HG02798 (cell line): ENCODE data around the gene GPR162.
"Not testable (repeated sequence)": the region's sequence is repeated elsewhere in the genome, so short reads cannot be mapped to it uniquely, and the experiment has no call there.

Experiments
- ATAC-seq: cut with Tn5 transposase; IDR thresholded peaks from one replicate; pipeline ENCODE4 v1.9.1; 2021; ENCODE audit warnings: mild to moderate bottlenecking; ENCODE audit not compliant: unreplicated experiment, poor library complexity

GPR162 gene

GRCh38 chr12:6870304-6870703 is 48.7 kb downstream of the GPR162 start:
- not testable (repeated sequence) for ATAC-seq

- ATAC-seq, result no peak
Measured at GRCh38 chr12:6871052-6871957, 49.7 kb downstream of the GPR162 start.

GRCh38 chr12:6872073-6873048 is 50.7 kb downstream of the GPR162 start:
- peak; percentile 21 for ATAC-seq

- ATAC-seq, result peak; percentile 81
Measured at GRCh38 chr12:6873094-6874014, 51.7 kb downstream of the GPR162 start, which contains the start of gene SPSB2. TSS of gene SPSB2 (minus strand) at chr12:6873303. CDS start at chr12:6872901, 402 bp downstream.

GRCh38 chr12:6874015-6874368 is 52.4 kb downstream of the GPR162 start:
- ATAC-seq, result not testable (repeated sequence)
